Mucosa of descending colon (tissue), 3 donors: ENCODE results near the gene WNT9A. TPM values are rescaled to one million over a fixed set of nuclear protein-coding genes. Genes with fewer than 3 reads are reported as not detected.

Experiments
- ATAC-seq: fragments of 200-7000 bp; cut with Tn5 transposase; one replicate; pipeline ENCODE4 v1.9.1; 2020; ENCODE audit warnings: mild to moderate bottlenecking, moderate library complexity
- DNase-seq, 3 donors: peaks; one replicate each; pipeline ENCODE4 v3.0.0-alpha.2; 2020
- H3K36me3 ChIP-seq: fragments of 200-600 bp; one replicate; pipeline ENCODE4 v1.8.0; 2021; ENCODE audit warnings: low read depth, mild to moderate bottlenecking
- H3K4me1 ChIP-seq: fragments of 200-600 bp; one replicate; pipeline ENCODE4 v1.8.0; 2021; ENCODE audit warnings: low read depth, mild to moderate bottlenecking
- H3K4me3 ChIP-seq: fragments of 200-600 bp; one replicate; pipeline ENCODE4 v1.8.0; 2021; ENCODE audit warnings: mild to moderate bottlenecking
- H3K9me3 ChIP-seq: fragments of 200-600 bp; one replicate; pipeline ENCODE4 v1.8.0; 2021; ENCODE audit warnings: mild to moderate bottlenecking
- intact Hi-C, 2 donors: fragments of 100-400 bp; cut with DNase I in 1 of 2; cut with micrococcal nuclease in 1 of 2; formaldehyde crosslinking; loops; one replicate each; pipeline versions ENCODE4 v1.11.0 to v1.11.1; 2022; cut with DNase I, micrococcal nuclease
- total RNA-seq, 3 donors: library from RNA; stranded (reverse); fragmentation: NEBNext Ultra II Directional in 2 of 3; extraction: Animal tissue kit (Norgen Biotek cat#: 25700) in 2 of 3; gene quantifications; one replicate each; pipeline versions ENCODE4 v1.2.1 to v1.2.4, GENCODE V29; 2021 to 2023
- TF ChIP-seq, protein P1 (sequence below): fragments of 200-600 bp; IDR thresholded peaks from one replicate; pipeline ENCODE4 v1.8.0; 2022; ENCODE audit warnings: antibody characterized with exemption, mild to moderate bottlenecking
- donor health status: DM: no; HTN: no; CAD: no; lungs with moderate emphysema.
- donor health status: DM: no; HTN: no; CAD: no.
- donor health status: DM: no; HTN: yes; CAD: no.

The WNT9A gene
- total RNA-seq, 3 donors from 2014 or later = 1.7 to 12.7 (median 2.4) TPM

DNA sequence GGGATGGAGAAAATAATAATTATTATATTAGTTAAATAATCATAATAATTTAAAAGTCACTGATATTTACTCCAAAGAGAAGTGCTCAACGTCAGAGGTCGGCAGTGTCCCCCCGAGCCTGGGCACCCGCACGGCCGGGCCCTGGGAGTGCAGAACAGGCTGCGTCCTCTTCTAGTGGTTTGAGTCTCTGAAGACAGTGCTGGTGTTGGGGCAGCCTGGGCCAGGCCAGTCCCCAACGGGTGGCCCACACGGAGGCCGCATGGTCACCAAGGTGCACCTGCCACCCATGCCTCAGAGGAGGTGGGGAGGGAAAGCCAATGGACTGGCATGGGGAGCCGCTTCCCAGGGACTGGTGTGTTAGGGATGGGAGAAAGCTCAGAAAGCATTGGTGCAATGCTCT lies 27.3 kb downstream of the WNT9A start:
- no peaks in the 10 kb centered on the region for H3K9me3 ChIP-seq
- intact Hi-C loops = no loop called here
- DNase-seq = peak in 1 of 3 donors; percentile 19
- H3K4me1 ChIP-seq = no peaks in the 10 kb centered on the region
- TF ChIP-seq, protein P1, sequence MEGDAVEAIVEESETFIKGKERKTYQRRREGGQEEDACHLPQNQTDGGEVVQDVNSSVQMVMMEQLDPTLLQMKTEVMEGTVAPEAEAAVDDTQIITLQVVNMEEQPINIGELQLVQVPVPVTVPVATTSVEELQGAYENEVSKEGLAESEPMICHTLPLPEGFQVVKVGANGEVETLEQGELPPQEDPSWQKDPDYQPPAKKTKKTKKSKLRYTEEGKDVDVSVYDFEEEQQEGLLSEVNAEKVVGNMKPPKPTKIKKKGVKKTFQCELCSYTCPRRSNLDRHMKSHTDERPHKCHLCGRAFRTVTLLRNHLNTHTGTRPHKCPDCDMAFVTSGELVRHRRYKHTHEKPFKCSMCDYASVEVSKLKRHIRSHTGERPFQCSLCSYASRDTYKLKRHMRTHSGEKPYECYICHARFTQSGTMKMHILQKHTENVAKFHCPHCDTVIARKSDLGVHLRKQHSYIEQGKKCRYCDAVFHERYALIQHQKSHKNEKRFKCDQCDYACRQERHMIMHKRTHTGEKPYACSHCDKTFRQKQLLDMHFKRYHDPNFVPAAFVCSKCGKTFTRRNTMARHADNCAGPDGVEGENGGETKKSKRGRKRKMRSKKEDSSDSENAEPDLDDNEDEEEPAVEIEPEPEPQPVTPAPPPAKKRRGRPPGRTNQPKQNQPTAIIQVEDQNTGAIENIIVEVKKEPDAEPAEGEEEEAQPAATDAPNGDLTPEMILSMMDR = no peak
- H3K4me3 ChIP-seq = no peak overlapping the region
- no peaks in the 10 kb centered on the region for H3K36me3 ChIP-seq
- ATAC-seq = no peak

DNA sequence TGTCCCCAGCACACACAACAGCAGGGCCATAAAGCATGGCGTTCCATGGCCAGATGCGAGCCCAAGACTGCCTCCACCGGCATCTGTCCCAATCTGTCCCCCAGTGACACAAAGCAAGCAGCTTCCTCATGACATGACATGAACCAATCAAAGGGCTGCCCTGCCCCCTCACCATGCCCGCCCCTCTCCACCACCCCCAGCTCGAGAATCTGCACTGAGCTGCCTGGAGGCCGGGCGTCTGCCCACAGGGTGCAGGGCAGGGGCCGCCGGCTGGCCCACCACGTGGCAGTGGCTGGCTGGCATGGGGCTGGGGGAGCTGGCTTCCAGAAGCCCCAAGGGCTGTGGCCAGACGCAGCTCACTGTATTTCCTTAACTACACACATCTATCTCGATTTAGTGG lies 27.8 kb downstream of the WNT9A start:
- Histone ChIP-seq H3K4me3 (no peak overlapping the region), H3K9me3 (no peaks in the 10 kb centered on the region), H3K36me3 (no peaks in the 10 kb centered on the region), H3K4me1 (no peaks in the 10 kb centered on the region)
- DNase-seq (peak in 1 of 3 donors; percentile 20), ATAC-seq (no peak)
- TF ChIP-seq, protein P1 = no peak
- intact Hi-C loops = no loop called here

DNA sequence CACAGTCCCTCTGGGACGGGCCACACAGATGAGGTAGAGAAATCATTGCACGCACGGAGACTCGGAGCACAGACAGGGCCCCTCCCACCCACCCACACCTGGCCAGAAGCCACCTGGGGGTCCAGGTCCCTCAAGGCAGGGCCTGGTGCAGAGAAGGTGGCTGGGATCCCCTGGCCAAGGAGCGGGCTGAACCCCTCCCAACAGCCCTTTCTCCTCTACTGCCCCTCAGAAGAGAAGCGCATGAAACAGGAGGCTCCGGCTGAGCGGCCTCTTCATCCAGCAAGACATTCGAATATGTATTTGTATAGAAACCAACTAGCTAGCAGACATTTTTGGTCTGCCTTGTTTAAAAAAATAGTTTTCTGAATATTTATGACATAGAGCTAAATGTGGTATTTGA lies 29.0 kb downstream of the WNT9A start:
- Histone ChIP-seq H3K4me1 (no peaks in the 10 kb centered on the region), H3K36me3 (no peaks in the 10 kb centered on the region), H3K9me3 (no peaks in the 10 kb centered on the region), H3K4me3 (no peak overlapping the region)
- intact Hi-C loops = no loop called here
- ATAC-seq = no peak
- TF ChIP-seq, protein P1 = no peak
- DNase-seq = no peak

GRCh38 chr1:227918083-227918700 lies 29.5 kb downstream of the WNT9A start:
- ATAC-seq = no peak
- intact Hi-C loops = no loop called here
- Histone ChIP-seq H3K9me3 (no peaks in the 10 kb centered on the region), H3K36me3 (no peaks in the 10 kb centered on the region), H3K4me3 (no peak overlapping the region), H3K4me1 (no peaks in the 10 kb centered on the region)
- TF ChIP-seq, protein P1 = no peak
- DNase-seq = peak in 1 of 3 donors; percentile 10

DNA sequence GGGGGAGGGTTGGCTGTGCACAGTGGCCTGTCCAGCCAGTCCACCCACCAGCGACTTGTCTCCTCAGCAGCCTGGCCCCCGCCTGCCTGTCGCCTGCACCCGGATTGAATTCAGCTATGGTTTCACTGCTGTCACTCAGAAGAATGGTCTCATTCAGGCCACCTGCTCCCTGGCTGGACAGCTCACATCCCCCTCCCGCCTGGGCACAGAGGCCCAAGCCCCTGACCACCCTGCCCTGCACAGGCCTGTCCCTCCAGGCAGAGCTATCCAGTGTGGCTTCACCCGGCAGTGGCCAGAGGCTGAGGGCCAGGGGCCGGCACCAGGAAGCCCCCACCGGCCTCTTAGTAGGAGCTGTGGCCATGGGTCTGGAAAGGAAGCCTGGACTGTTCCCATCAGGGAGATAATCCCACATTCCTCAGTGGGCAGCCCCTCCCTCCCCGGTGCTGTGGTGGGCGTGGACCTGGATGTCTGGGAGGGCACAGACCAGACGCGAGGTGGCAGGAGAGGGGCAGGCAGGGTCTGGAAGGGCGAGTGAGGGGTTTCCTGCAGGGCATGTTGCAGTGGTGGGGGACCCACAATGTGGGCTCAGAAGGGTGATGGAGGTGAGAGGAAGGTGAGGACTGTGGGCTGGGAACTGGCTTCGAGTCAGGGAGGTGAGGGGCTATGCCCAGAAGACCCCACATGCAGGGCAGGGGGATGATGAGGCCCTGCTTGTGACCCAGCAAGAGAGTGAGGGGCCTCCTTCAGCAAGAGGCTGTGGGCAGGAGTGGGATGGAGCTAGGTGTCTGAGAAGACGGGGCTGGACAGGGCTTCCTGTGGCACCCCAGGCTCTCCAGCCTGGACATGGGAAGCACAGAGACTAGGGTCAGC lies 30.4 kb downstream of the WNT9A start:
- Histone ChIP-seq H3K4me1 (no peaks in the 10 kb centered on the region), H3K36me3 (no peaks in the 10 kb centered on the region), H3K9me3 (no peaks in the 10 kb centered on the region), H3K4me3 (no peak overlapping the region)
- intact Hi-C loops = no loop called here
- ATAC-seq (no peak), DNase-seq (peak in 1 of 3 donors; percentile 22)
- TF ChIP-seq, protein P1 = no peak
